ENCODE results near the gene ADCY9. TPM values are rescaled to one million over a fixed set of nuclear protein-coding genes. Genes with fewer than 3 reads are reported as not detected.

The ADCY9 gene
- total RNA-seq, 1 experiment from 2014 or later, result 9.8 TPM

- no peak for TF ChIP-seq CTCF (IDR thresholded peaks at IDR 0.05 in 2 of 3, conservative IDR thresholded peaks at IDR 0.05 in 1 of 3; ENCODE audit: borderline replicate concordance in 1 of 3, insufficient read depth in 1 of 3, low read depth in 2 of 3, low read length in 2 of 3)
- TF ChIP-seq EZH2phosphoT487 (IDR thresholded peaks at IDR 0.05; ENCODE audit: borderline replicate concordance), result no peak
- no peak for TF ChIP-seq ELF1 (IDR thresholded peaks at IDR 0.05; ENCODE audit: borderline replicate concordance, low read depth)
- TF ChIP-seq EGR1 (IDR thresholded peaks at IDR 0.05; ENCODE audit: low read depth), result no peak
- TF ChIP-seq ATF3 (IDR thresholded peaks at IDR 0.05), result no peak
- no peak for TF ChIP-seq CBX3 (IDR thresholded peaks at IDR 0.05; ENCODE audit: low read depth)
- no peak for TF ChIP-seq JUND (IDR thresholded peaks at IDR 0.05)
- TF ChIP-seq FOSL1 (IDR thresholded peaks at IDR 0.05; ENCODE audit: low read depth), result no peak
- TF ChIP-seq CEBPB (IDR thresholded peaks at IDR 0.05; ENCODE audit: low read depth), result no peak
- no peak for TF ChIP-seq POLR2A (IDR thresholded peaks at IDR 0.05; ENCODE audit: borderline replicate concordance, extremely low read depth, insufficient read depth, insufficient read length)
- no peak for TF ChIP-seq SP1 (IDR thresholded peaks at IDR 0.05; ENCODE audit: low read depth)
- TF ChIP-seq SIN3A (IDR thresholded peaks at IDR 0.05; ENCODE audit: low read depth), result no peak
Measured at GRCh38 chr16:4071686-4072561, 44.3 kb downstream of the ADCY9 start (continued).

DNA sequence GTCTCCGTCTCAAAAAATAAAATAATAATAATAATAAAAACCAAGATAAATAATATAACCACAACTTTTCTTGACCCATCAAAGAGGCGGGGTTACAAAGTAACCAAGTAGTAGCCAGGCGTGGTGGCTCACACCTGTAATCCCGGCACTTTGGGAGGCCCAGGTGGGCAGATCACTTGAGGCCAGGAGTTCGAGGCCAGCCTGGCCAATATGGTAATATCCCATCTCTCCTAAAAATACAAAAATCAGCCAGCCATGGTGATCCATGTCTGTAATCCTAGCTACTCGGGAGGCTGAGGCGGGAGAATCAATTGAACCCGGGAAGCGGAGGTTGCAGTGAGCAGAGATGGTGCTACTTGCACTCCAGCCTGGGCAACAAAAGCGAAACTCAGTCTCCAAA is 45.3 kb downstream of the ADCY9 start:
- Histone ChIP-seq H4K20me1 (ENCODE audit: insufficient read depth) (no peaks in the 10 kb centered on the region), H3K9me3 (ENCODE audit: control insufficient read depth in 1 of 2, insufficient read depth in 1 of 2, low read depth in 1 of 2, low read length in 2 of 2) (no peaks in the 10 kb centered on the region), H3K79me2 (ENCODE audit: insufficient read depth, low read length) (no peaks in the 10 kb centered on the region), H3K27ac (ENCODE audit: low read depth, low read length) (no peak overlapping the region), H3K9me2 (ENCODE audit: insufficient read depth) (no peaks in the 10 kb centered on the region), H3K4me1 (ENCODE audit: control insufficient read depth in 1 of 2, insufficient read depth in 2 of 2, low read length in 2 of 2) (peaks cover 13 to 17% of the 10 kb centered on the region in 2 experiments; a peak in 3 of 4 replicates), H3K9ac (ENCODE audit: low read length) (no peak overlapping the region), H3K27me3 (ENCODE audit: insufficient read depth, low read length) (no peaks in the 10 kb centered on the region), H2AFZ (ENCODE audit: low read depth, low read length, poor library complexity, severe bottlenecking) (no peak overlapping the region), H3K4me2 (ENCODE audit: low read length) (no peak overlapping the region), H3K4me3 (replicated peaks in 1 of 2; ENCODE audit: low read depth in 1 of 2, low read length in 2 of 2) (no peak overlapping the region), H3K36me3 (ENCODE audit: control insufficient read depth in 1 of 2, insufficient read depth in 2 of 2, low read length in 2 of 2) (no peaks in the 10 kb centered on the region)
- ATAC-seq, result no peak
- no TSS peak for BruUV-seq (replicated peaks)
- CTCF ChIA-PET, result no interaction called here
- intact Hi-C loops (cut with micrococcal nuclease), result no loop called here
- RAD21 ChIA-PET (ENCODE audit: low non-redundant PET in 1 of 2, low total read pairs in 2 of 2, uncharacterized antibody in 2 of 2, unreplicated experiment in 2 of 2), result no interaction called here
- no peak for DNase-seq (ENCODE audit: low read depth, low spot score)
- POLR2A ChIA-PET, result no interaction called here
- TF ChIP-seq SIN3A (IDR thresholded peaks at IDR 0.05; ENCODE audit: low read depth) (no peak), CBX3 (IDR thresholded peaks at IDR 0.05; ENCODE audit: low read depth) (no peak), EZH2phosphoT487 (IDR thresholded peaks at IDR 0.05; ENCODE audit: borderline replicate concordance) (no peak), ZBTB33 (IDR thresholded peaks at IDR 0.05; ENCODE audit: extremely low read depth, insufficient replicate concordance, low read length) (no peak), RAD21 (IDR thresholded peaks at IDR 0.05; ENCODE audit: low read depth) (no peak), YY1 (IDR thresholded peaks at IDR 0.05; ENCODE audit: extremely low read depth, insufficient replicate concordance, low read depth, low read length) (no peak), EZH2 (IDR thresholded peaks at IDR 0.05) (no peak), FOSL1 (IDR thresholded peaks at IDR 0.05; ENCODE audit: low read depth) (no peak), ELF1 (IDR thresholded peaks at IDR 0.05; ENCODE audit: borderline replicate concordance, low read depth) (no peak)
- TF ChIP-seq, protein P1, sequence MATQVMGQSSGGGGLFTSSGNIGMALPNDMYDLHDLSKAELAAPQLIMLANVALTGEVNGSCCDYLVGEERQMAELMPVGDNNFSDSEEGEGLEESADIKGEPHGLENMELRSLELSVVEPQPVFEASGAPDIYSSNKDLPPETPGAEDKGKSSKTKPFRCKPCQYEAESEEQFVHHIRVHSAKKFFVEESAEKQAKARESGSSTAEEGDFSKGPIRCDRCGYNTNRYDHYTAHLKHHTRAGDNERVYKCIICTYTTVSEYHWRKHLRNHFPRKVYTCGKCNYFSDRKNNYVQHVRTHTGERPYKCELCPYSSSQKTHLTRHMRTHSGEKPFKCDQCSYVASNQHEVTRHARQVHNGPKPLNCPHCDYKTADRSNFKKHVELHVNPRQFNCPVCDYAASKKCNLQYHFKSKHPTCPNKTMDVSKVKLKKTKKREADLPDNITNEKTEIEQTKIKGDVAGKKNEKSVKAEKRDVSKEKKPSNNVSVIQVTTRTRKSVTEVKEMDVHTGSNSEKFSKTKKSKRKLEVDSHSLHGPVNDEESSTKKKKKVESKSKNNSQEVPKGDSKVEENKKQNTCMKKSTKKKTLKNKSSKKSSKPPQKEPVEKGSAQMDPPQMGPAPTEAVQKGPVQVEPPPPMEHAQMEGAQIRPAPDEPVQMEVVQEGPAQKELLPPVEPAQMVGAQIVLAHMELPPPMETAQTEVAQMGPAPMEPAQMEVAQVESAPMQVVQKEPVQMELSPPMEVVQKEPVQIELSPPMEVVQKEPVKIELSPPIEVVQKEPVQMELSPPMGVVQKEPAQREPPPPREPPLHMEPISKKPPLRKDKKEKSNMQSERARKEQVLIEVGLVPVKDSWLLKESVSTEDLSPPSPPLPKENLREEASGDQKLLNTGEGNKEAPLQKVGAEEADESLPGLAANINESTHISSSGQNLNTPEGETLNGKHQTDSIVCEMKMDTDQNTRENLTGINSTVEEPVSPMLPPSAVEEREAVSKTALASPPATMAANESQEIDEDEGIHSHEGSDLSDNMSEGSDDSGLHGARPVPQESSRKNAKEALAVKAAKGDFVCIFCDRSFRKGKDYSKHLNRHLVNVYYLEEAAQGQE (IDR thresholded peaks at IDR 0.05; ENCODE audit: low read depth), result no peak

Measured in HCT116 (cell line).